Liver (tissue), 9 donors: ENCODE results near the gene MMS19. TPM values are rescaled to one million over a fixed set of nuclear protein-coding genes. Genes with fewer than 3 reads are reported as not detected.

Experiments used
- DNase-seq: peaks from one replicate; pipeline ENCODE4 v3.0.0-alpha.2; 2017; ENCODE audit warnings: low spot score
- H3K27ac ChIP-seq, 2 donors: one replicate each; pipeline ENCODE4 v1.7.0; 2013; ENCODE audit warnings: inconsistent platforms in 2 of 2, low read length in 2 of 2, control low read depth in 1 of 2, low read depth in 1 of 2, mild to moderate bottlenecking in 1 of 2
- H3K27me3 ChIP-seq, 4 donors: one replicate each; pipeline versions ENCODE4 v1.6.1 to v1.7.0; 2013; ENCODE audit warnings: low read length in 3 of 4, inconsistent platforms in 1 of 4, mild to moderate bottlenecking in 1 of 4, moderate library complexity in 1 of 4; ENCODE audit not compliant: control insufficient read depth in 4 of 4, insufficient read depth in 4 of 4
- H3K36me3 ChIP-seq, 4 donors: one replicate each; pipeline versions ENCODE4 v1.6.1 to v1.7.0; 2013; ENCODE audit warnings: low read length in 3 of 4, mild to moderate bottlenecking in 3 of 4, low read depth in 1 of 4, moderate library complexity in 1 of 4; ENCODE audit not compliant: control insufficient read depth in 4 of 4, insufficient read depth in 3 of 4
- H3K4me1 ChIP-seq, 4 donors: one replicate each; pipeline versions ENCODE4 v1.6.1 to v1.7.0; 2013; ENCODE audit warnings: low read length in 3 of 4, mild to moderate bottlenecking in 3 of 4, moderate library complexity in 1 of 4; ENCODE audit not compliant: control insufficient read depth in 4 of 4, insufficient read depth in 4 of 4
- H3K4me3 ChIP-seq, 3 donors: one replicate each; pipeline versions ENCODE4 v1.6.1 to v1.7.0; 2013; ENCODE audit warnings: low read length in 3 of 3, control low read depth in 1 of 3, low read depth in 1 of 3, mild to moderate bottlenecking in 1 of 3
- H3K9ac ChIP-seq, 2 donors: one replicate each; pipeline ENCODE4 v1.7.0; 2013; ENCODE audit warnings: low read length in 2 of 2, mild to moderate bottlenecking in 2 of 2, moderate library complexity in 2 of 2, control low read depth in 1 of 2, low read depth in 1 of 2
- H3K9me3 ChIP-seq, 4 donors: one replicate each; pipeline versions ENCODE4 v1.6.1 to v1.7.0; 2013; ENCODE audit warnings: low read length in 3 of 4; ENCODE audit not compliant: control insufficient read depth in 4 of 4
- FOXA2 ChIP-seq: IDR thresholded peaks from 2 replicates; pipeline ENCODE4 v1.6.1; 2016; ENCODE audit warnings: antibody characterized with exemption
- GABPA ChIP-seq, 2 donors: IDR thresholded peaks in 1 of 2; conservative IDR thresholded peaks in 1 of 2; 2 replicates each; pipeline ENCODE4 v1.6.1; 2016; ENCODE audit warnings: antibody characterized with exemption in 2 of 2, mild to moderate bottlenecking in 1 of 2, moderate library complexity in 1 of 2
- HNF4A ChIP-seq, 2 donors: conservative IDR thresholded peaks; 2 replicates each; pipeline ENCODE4 v1.6.1; 2016; ENCODE audit warnings: antibody characterized with exemption in 2 of 2, mild to moderate bottlenecking in 2 of 2
- HNF4G ChIP-seq: IDR thresholded peaks from 2 replicates; pipeline ENCODE4 v1.6.1; 2016; ENCODE audit warnings: antibody characterized with exemption
- JUND ChIP-seq, 2 donors: IDR thresholded peaks; 2 replicates each; pipeline ENCODE4 v1.6.1; 2016; ENCODE audit warnings: antibody characterized with exemption in 2 of 2
- NR2F2 ChIP-seq: IDR thresholded peaks from 2 replicates; pipeline ENCODE4 v1.6.1; 2016; ENCODE audit warnings: antibody characterized with exemption
- RAD21 ChIP-seq, 2 donors: IDR thresholded peaks; 2 replicates each; pipeline ENCODE4 v1.6.1; 2016; ENCODE audit warnings: antibody characterized with exemption in 2 of 2, mild to moderate bottlenecking in 2 of 2
- RXRA ChIP-seq, 2 donors: IDR thresholded peaks; 2 replicates each; pipeline ENCODE4 v1.6.1; 2017 to 2018; ENCODE audit warnings: antibody characterized with exemption in 2 of 2, mild to moderate bottlenecking in 1 of 2
- SP1 ChIP-seq: IDR thresholded peaks from 2 replicates; pipeline ENCODE4 v1.6.1; 2018; ENCODE audit warnings: antibody characterized with exemption, mild to moderate bottlenecking
- TAF1 ChIP-seq: conservative IDR thresholded peaks from 2 replicates; pipeline ENCODE4 v1.6.1; 2016; ENCODE audit warnings: antibody characterized with exemption, mild to moderate bottlenecking
- YY1 ChIP-seq: IDR thresholded peaks from 2 replicates; pipeline ENCODE4 v1.6.1; 2016; ENCODE audit warnings: antibody characterized with exemption, mild to moderate bottlenecking
- WGBS: extraction: QIAGEN DNeasy Blood & Tissue Kit; methylation state at CpG from one replicate; pipeline ENCODE4 v1.1.7; 2013; 5-methylcytosine and 5-hydroxymethylcytosine counted together
- polyA plus RNA-seq, 2 donors: library from polyadenylated mRNA; stranded (reverse) in 1 of 2; unstranded in 1 of 2; fragments of 200-250 nt in 1 of 2; fragments of >200 nt in 1 of 2; fragmentation: Nextera tagmentation in 1 of 2; extraction: Ambion mirVana in 1 of 2; gene quantifications; one replicate each; pipeline versions ENCODE4 v1.2.1 to v1.2.3, GENCODE V29; 2013 to 2015
- total RNA-seq, 2 donors: library from RNA; depleted of rRNA; stranded (reverse); fragments of >200 nt; gene quantifications; one replicate each; pipeline ENCODE4 v1.2.3, GENCODE V29; 2014
- TF ChIP-seq, protein P1 (sequence below): IDR thresholded peaks from 2 replicates; pipeline ENCODE4 v1.6.1; 2016; ENCODE audit warnings: antibody characterized with exemption
- TF ChIP-seq, protein P2 (sequence below): IDR thresholded peaks from 2 replicates; pipeline ENCODE4 v1.6.1; 2016; ENCODE audit warnings: antibody characterized with exemption, mild to moderate bottlenecking
- TF ChIP-seq, protein P3 (sequence below): fragments of 150-350 bp; IDR thresholded peaks from 2 replicates; pipeline ENCODE4 v1.5.1; 2017; ENCODE audit warnings: improper control_type of control experiment, low read depth, low read length; ENCODE audit not compliant: missing input control
- TF ChIP-seq, protein P4 (sequence below): IDR thresholded peaks from 2 replicates; pipeline ENCODE4 v1.6.1; 2016; ENCODE audit warnings: antibody characterized with exemption
- TF ChIP-seq, protein P5 (sequence below): IDR thresholded peaks from 2 replicates; pipeline ENCODE4 v1.6.1; 2016; ENCODE audit warnings: antibody characterized with exemption
- donor health status: healthy.
- donor health status: healthy.
- donor health status: healthy.
- donor health status: healthy.
- donor health status: healthy.

MMS19 gene
- total and polyA plus RNA-seq, 4 donors, result 15.0 to 29.1 (median 24.1) TPM

DNA sequence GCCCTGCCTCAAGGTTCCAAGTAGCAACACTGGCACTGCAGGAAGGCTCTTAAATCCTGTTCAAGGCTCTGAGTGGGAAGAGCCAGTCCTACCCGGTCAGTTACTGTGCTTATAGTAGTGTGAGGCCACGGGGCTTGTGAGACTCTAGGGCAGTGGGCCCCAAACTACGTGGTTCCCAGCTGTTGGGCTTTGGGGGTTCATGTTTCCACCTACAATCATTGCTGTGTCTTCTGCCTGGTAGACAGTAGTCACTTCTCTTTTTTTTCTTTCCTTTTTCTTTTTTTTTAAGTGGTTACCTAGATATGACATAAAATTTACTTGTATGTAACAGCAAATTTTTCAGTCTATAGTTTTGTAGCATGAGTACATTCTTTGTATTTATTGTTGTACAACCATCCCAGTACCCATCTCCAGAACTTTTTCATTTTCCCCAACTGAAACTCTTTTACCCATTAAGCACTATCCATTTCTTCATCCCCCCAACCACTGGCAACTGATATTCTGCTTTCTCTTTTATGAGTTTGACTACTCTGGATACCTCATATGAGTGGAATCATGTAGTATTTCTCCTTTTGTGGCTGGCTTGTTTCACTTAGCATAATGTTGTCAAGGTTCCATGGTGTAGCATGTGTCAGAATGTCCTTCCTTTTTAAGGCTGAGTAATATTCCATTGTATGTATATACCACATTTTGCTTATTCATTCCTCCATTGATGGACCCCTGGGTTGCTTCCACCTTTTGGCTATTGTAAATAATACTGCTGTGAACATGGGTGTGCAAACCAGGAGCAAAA is 8.2 kb upstream of the MMS19 start (continued):
- TF ChIP-seq, protein P1, sequence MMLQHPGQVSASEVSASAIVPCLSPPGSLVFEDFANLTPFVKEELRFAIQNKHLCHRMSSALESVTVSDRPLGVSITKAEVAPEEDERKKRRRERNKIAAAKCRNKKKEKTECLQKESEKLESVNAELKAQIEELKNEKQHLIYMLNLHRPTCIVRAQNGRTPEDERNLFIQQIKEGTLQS, result no peak
- TF ChIP-seq HNF4A (conservative IDR thresholded peaks at IDR 0.05) (no peak), RAD21 (IDR thresholded peaks at IDR 0.05) (no peak), HNF4G (no peak), JUND (IDR thresholded peaks at IDR 0.05) (no peak)

DNA sequence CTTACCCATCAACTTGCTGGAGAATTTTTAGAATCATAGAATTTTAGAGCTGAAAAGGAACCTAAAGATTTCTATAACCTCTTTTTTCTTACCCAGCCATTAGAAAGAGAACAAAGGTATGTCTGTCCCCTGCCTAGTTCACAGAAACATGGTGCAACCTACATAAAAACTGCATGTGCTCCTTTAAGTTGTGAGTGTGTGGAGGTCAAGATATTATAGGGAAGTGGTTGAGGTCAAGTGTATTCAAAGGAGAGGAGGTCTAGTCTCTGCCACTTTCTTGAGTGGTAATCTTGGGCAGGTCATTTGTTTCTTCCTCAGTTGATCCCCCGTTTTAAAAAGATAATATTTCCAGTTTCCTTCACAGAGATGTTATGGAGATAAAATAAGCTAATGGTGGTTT is 6.9 kb upstream of the MMS19 start:
- 82% methylated on average over 1 of the region's 1 CpG for WGBS
- no peak for DNase-seq
- H3K4me1 ChIP-seq, result peaks cover 0 to 3% (median under 1%) of the 10 kb centered on the region in 4 donors
- TF ChIP-seq RXRA (IDR thresholded peaks at IDR 0.05), result no peak
- TF ChIP-seq, protein P2, sequence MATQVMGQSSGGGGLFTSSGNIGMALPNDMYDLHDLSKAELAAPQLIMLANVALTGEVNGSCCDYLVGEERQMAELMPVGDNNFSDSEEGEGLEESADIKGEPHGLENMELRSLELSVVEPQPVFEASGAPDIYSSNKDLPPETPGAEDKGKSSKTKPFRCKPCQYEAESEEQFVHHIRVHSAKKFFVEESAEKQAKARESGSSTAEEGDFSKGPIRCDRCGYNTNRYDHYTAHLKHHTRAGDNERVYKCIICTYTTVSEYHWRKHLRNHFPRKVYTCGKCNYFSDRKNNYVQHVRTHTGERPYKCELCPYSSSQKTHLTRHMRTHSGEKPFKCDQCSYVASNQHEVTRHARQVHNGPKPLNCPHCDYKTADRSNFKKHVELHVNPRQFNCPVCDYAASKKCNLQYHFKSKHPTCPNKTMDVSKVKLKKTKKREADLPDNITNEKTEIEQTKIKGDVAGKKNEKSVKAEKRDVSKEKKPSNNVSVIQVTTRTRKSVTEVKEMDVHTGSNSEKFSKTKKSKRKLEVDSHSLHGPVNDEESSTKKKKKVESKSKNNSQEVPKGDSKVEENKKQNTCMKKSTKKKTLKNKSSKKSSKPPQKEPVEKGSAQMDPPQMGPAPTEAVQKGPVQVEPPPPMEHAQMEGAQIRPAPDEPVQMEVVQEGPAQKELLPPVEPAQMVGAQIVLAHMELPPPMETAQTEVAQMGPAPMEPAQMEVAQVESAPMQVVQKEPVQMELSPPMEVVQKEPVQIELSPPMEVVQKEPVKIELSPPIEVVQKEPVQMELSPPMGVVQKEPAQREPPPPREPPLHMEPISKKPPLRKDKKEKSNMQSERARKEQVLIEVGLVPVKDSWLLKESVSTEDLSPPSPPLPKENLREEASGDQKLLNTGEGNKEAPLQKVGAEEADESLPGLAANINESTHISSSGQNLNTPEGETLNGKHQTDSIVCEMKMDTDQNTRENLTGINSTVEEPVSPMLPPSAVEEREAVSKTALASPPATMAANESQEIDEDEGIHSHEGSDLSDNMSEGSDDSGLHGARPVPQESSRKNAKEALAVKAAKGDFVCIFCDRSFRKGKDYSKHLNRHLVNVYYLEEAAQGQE, result no peak
- TF ChIP-seq, protein P1, result no peak
- TF ChIP-seq SP1, result no peak
- H3K27me3 ChIP-seq, result no peaks in the 10 kb centered on the region
- no peak overlapping the region for H3K27ac ChIP-seq
- no peaks in the 10 kb centered on the region for H3K36me3 ChIP-seq
- no peak overlapping the region for H3K4me3 ChIP-seq
- no peak overlapping the region for H3K9ac ChIP-seq
- H3K9me3 ChIP-seq, result no peaks in the 10 kb centered on the region

DNA sequence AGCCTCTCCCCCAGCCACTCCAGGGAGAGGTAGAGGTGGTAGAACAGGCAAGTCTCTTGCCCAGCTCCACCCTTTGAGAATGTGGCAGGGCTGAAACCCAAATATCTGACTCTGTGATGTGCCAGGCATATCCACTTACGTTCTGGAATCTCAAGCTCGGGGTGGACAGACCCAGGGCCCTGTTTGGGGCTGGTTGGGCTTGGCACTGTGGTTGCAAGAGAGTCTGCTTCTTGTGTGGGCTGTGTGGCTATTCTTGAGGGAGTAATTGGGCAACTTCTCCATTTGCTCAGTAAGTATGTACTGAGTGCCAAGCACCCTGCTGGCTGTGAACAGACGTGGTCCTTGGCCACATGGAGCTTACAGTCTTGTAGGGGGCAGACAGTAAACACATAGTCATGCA is 5.2 kb upstream of the MMS19 start:
- H3K4me1 ChIP-seq, result peaks cover 0 to 10% (median 6%) of the 10 kb centered on the region in 4 donors
- no peaks in the 10 kb centered on the region for H3K9me3 ChIP-seq
- no peak overlapping the region for H3K27ac ChIP-seq
- WGBS, result 88% methylated on average over 3 of the region's 3 CpGs
- H3K36me3 ChIP-seq, result no peaks in the 10 kb centered on the region
- H3K4me3 ChIP-seq, result no peak overlapping the region
- no peaks in the 10 kb centered on the region for H3K27me3 ChIP-seq
- no peak overlapping the region for H3K9ac ChIP-seq
- no peak for DNase-seq
- no peak for TF ChIP-seq JUND (IDR thresholded peaks at IDR 0.05)
- TF ChIP-seq, protein P2, result no peak
- no peak for TF ChIP-seq TAF1
- TF ChIP-seq, protein P3, sequence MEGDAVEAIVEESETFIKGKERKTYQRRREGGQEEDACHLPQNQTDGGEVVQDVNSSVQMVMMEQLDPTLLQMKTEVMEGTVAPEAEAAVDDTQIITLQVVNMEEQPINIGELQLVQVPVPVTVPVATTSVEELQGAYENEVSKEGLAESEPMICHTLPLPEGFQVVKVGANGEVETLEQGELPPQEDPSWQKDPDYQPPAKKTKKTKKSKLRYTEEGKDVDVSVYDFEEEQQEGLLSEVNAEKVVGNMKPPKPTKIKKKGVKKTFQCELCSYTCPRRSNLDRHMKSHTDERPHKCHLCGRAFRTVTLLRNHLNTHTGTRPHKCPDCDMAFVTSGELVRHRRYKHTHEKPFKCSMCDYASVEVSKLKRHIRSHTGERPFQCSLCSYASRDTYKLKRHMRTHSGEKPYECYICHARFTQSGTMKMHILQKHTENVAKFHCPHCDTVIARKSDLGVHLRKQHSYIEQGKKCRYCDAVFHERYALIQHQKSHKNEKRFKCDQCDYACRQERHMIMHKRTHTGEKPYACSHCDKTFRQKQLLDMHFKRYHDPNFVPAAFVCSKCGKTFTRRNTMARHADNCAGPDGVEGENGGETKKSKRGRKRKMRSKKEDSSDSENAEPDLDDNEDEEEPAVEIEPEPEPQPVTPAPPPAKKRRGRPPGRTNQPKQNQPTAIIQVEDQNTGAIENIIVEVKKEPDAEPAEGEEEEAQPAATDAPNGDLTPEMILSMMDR, result no peak
- no peak for TF ChIP-seq GABPA (IDR thresholded peaks at IDR 0.05 in 1 of 2, conservative IDR thresholded peaks at IDR 0.05 in 1 of 2)
- TF ChIP-seq NR2F2, result no peak
- TF ChIP-seq, protein P1, result no peak
- TF ChIP-seq, protein P4, sequence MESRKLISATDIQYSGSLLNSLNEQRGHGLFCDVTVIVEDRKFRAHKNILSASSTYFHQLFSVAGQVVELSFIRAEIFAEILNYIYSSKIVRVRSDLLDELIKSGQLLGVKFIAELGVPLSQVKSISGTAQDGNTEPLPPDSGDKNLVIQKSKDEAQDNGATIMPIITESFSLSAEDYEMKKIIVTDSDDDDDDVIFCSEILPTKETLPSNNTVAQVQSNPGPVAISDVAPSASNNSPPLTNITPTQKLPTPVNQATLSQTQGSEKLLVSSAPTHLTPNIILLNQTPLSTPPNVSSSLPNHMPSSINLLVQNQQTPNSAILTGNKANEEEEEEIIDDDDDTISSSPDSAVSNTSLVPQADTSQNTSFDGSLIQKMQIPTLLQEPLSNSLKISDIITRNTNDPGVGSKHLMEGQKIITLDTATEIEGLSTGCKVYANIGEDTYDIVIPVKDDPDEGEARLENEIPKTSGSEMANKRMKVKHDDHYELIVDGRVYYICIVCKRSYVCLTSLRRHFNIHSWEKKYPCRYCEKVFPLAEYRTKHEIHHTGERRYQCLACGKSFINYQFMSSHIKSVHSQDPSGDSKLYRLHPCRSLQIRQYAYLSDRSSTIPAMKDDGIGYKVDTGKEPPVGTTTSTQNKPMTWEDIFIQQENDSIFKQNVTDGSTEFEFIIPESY, result no peak
- no peak for TF ChIP-seq HNF4A (conservative IDR thresholded peaks at IDR 0.05)
- TF ChIP-seq, protein P5, sequence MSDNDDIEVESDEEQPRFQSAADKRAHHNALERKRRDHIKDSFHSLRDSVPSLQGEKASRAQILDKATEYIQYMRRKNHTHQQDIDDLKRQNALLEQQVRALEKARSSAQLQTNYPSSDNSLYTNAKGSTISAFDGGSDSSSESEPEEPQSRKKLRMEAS, result no peak
- TF ChIP-seq SP1, result no peak
- TF ChIP-seq YY1, result no peak
- TF ChIP-seq RAD21 (IDR thresholded peaks at IDR 0.05), result no peak
- no peak for TF ChIP-seq FOXA2
- TF ChIP-seq RXRA (IDR thresholded peaks at IDR 0.05), result no peak
- no peak for TF ChIP-seq HNF4G
